HG03196 (cell line): Measurements from ENCODE around the gene MMP1.

Experiments used
- ATAC-seq: cut with Tn5 transposase; IDR thresholded peaks from one replicate; pipeline ENCODE4 v1.9.1; 2021; ENCODE audit not compliant: unreplicated experiment

MMP1 gene

GRCh38 chr11:102798012-102798746, at the start of gene MMP1:
Gene MMP1 (minus strand): TSS chr11:102798160. CDS start chr11:102798092, 68 bp downstream.
- no peak for ATAC-seq

DNA sequence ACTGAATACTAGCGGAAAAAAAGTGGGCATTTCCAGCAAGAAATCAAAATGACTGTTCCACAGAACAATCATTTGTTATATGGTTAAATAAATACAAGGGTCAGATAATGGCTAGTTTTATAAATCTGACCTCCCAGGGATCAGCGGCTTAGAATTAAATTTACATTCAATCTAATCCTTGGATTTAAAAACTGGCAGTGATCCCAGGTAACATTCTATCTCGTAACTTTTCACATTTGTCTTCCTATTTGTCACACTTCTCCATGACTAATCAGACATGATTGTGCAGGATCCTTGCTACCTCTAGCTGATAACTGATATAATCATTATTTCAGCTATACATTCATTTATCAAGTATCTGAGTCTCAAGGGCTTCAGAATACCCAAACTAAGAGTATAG, 48.3 kb upstream of the MMP1 start:
- no peak for ATAC-seq

DNA sequence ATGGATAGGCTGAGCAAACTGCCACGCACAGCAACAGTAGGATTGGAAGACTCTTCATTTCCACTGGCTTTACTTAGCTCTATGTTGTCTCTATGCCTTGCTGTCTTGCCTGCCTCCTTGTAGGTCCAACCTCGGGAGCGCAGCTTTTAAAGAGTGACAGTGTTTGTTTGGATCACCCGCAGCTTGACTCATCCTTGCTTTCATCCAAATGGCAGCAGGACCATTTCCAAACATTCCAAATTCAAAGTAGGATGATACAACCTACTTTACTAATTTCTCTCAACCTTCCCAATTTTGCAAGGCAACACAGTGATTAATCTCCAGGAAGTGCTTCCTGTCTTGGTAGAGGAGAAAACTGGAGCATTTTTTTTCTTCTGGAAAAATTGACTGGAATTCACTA, 45.5 kb upstream of the MMP1 start, which contains the start of gene MMP3:
Gene MMP3 (minus strand): TSS at position 121 of the 400 bp plus-strand sequence. CDS start 63 bp downstream, at position 58.
- no peak for ATAC-seq

GRCh38 chr11:102842930-102843329, 45.0 kb upstream of the MMP1 start:
- no peak for ATAC-seq

DNA sequence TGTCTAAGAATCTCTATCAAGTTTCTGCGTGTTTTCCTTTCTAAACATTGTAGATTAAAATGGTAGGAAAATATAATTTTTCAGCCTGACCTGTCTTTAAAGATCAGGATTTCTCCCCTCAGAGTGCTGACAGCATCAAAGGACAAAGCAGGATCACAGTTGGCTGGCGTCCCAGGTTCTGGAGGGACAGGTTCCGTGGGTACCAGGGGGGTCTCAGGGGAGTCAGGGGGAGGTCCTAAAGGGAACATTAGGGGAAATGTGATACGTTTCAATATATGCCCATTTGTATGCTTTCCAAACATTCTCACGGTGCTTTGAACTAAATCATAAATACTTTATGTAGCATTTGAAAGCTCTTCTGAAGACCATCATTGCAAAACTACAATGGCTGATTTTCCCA, 42.1 kb upstream of the MMP1 start:
- no peak for ATAC-seq

DNA sequence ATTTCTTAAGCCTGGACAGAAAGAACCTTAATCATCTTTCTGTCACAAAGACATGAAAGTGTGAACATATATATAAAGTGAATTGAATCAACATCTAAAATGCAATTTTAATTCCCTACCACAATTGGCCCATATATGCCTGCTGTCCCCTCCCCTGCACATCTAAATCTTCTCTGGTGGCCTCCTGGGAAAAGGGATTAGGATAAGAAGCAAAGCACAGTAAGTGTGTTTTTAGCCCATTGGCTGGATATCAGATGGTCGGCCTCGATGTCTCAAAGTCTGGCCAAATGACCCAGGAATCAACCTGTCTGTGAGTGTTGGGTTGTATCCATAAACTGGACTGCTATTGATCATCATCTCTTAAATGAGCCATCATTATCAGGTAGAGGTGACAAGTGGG, 39.7 kb upstream of the MMP1 start:
- no peak for ATAC-seq

GRCh38 chr11:102837156-102837555, 39.2 kb upstream of the MMP1 start:
- no peak for ATAC-seq

GRCh38 chr11:102836290-102836875, 38.4 kb upstream of the MMP1 start:
- ATAC-seq = no peak

DNA sequence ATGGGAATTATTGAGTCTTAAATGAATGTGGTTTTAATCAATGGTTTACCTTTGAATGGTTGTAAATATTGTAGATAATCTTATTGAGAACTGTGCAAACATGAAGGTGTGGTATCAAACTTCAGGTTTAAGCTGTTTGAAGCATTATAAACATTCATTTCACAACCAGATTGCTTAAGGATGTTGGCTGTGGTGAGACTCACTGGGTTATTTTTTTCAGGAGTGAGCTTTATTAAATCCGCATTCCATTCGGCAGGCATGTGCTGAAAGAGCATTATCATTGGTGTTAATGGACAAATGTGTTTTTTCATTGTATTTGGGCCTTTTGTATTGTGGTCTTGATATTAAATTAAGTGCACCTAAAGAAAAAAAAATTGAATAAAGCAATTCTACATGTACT, 35.8 kb upstream of the MMP1 start:
- ATAC-seq = no peak

DNA sequence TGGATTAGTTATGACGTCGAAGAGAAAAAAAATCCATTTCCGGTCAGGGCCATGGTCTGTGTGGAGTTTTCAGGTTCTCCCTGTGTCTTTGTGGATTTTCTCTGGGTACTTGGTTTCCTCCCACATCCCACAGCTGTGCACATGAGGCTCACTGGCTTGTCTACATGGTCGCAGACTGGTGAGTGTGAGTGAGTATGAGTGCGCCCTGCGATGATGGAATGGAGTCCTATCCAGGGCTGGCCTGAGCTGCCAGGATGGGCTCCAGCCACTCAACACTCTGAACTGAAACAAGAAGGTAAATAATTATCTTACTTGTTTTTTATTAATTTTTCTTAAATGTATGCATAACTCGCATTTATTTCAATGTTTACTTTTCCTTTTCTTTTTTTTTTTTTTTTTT, 34.7 kb upstream of the MMP1 start:
- no peak for ATAC-seq

DNA sequence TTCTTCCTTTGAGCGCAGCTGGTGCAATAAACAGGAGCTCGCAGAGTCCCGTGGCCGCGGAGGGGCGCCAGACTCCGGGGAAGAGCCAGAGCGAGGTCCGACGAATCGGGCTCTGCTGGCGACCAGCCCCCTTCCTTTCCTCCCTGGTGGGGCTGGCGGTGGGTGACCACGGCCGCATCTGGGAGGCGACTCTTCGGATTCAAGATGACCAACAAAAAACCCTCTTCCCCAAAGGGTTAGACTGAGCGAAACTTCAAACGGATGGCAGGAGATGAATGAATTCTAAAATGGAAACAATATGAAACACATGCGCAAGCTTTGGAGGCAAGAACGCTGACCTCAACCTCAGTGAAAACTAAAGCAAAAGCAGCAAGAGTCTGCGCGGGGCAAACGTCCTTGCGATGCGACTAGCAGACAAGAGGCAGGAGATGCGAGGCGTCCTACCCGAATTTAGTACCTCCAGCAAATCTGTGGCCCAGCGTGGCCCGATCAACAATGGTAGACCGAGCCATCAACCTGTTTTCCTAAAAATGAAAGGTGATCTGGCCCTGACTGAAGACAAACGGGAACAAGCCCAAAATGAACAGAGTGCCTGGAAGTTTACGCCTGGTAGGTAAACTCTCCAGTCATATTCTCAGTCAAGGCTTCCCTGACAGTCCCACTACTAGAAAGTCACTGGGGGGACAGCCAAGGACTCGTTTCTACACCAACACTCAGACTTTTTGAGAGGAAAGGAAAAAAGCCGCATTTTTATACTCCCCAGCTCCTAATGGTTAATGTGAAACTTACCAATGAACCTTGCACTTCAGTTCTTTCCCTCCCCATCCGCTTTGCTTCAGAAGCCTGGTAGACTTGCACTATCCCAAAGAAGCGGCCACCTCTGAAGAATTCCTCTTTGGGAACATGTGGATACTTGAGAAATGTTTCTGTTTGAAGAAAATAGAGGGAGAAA, 33.8 kb upstream of the MMP1 start:
- ATAC-seq = no peak

- no peak for ATAC-seq
These were observed 33.1 kb upstream of the MMP1 start for GRCh38 chr11:102831128-102831488.

- ATAC-seq = no peak
These were observed 32.2 kb upstream of the MMP1 start for GRCh38 chr11:102830001-102830727.

DNA sequence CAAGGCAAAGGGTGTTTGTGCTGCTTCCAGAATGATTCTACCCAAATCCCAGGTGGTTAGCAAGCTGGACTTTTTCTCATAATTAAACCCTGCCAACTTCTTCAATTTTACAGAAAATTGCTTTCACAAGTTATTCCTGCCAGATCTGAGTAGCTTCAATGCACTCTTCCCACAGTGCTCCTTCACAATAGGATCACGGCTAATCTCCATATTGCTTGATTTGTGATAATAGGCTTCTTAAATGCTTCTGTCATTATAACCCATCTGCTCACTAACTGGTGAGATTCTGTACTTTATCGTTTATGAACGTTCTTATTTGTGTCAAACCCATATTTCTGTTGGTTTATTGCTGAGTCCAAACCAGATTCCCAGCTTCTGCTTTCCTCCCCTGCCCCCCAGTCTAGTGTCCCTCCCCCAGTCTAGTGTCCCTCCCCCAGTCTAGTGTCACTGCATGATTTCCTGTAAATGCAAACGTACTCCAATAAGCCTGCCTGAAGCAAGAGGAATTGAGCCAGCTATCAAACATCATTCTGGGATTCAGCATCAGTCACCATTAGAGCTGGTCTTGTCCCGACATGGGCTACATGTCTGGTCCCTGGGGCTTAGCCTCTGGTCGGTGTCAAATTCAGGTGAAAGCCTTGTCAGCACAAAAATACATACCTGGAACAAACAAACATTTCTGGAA, 31.5 kb upstream of the MMP1 start:
- ATAC-seq = no peak

DNA sequence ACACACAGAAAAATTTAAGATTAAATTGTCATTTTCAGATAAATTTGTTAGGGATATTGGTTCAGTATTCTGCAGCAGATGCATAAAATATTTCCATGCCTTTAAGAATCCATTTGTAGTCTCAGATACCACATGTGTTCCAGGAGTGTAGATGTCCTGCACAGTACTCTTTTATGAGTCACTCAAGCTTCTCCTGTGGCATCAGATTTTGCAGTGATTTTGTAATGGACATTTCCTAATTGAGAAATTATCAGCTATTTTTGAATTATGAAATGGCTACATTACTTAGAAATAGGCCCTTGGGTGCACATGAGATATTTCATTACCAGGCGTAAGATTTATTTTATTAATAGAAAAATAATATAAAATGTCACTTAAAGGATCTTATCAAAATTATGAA, 26.6 kb upstream of the MMP1 start:
- ATAC-seq = no peak

GRCh38 chr11:102819491-102819890, 21.5 kb upstream of the MMP1 start:
- no peak for ATAC-seq

DNA sequence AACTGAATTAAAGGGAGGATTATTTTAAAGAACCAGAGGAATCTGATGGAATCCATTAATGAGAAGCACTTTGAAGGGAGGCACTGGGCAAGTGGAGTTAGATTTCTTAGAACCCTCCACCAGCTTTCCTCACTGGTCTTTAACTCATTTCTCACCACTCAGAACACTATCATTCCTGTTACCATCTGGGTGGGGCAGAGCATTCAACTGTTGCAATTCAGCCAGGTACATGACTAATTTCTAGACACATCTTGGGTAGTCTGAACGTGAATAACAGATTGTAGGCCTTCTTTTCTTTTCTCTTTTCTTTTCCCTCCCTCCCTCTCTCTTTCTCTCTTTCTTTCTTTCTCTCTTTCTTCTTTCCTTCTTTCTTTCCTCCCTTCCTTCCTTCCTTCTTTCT, 15.5 kb upstream of the MMP1 start:
- no peak for ATAC-seq

GRCh38 chr11:102812188-102812587, 14.2 kb upstream of the MMP1 start:
- no peak for ATAC-seq

DNA sequence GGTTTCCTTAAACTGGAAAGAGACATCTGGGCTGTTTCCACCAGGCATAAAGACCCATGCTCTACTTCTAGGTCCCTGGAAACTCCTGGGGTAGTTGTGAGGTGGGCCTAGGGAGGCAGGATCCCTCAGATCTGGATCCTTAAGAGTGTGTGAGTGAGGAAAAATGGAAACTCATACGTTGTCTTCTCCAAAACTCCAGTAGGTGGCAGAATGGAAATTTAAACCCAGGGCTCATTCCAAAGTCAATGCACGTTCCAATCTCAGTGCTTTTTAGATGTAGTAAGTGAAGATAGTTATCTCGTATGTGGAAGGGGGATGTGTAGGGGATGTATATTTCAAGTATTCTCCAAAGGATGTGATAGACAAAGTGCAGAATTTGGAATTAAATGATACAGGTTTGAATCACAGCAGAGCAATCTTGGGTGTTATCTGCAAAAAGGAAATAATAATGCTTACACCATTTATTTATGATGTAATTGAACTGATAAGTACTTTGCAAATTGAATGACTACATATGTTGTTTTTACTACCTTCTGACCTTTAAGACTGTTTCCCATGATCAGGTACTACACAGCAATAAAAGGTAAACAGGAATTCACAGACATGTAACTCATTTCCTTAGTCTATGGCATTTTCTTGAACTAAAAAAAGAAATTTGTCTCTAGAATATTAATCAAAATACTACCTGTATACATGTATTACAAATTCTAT, 13.1 kb upstream of the MMP1 start:
- ATAC-seq = no peak

DNA sequence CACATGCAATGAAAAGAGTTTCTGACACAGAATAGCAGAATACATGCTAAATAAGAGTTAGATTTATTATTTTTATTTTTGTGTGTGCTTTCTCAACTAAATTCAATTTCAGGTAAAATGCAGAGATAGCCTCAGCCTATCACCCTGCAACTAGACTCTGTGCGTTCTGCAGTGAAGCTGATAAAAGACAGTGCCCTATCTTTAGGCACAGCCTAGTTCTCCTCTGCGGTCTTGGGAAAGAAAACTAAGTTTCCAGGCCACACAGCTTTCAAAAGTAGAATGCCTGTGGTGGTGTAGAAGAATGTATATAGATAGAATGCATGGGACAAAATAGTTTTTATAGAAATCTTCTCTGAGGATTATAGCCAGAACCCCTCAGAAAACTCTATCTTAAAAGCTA, 12.0 kb upstream of the MMP1 start:
- ATAC-seq = no peak
